Smooth muscle cell (in vitro differentiated cells): ENCODE results near the gene ANXA9. TPM values are rescaled to one million over a fixed set of nuclear protein-coding genes. Genes with fewer than 3 reads are reported as not detected.

Experiments
- DNase-seq: peaks from one replicate; lab custom pipeline; 2025; ENCODE audit not compliant: unreplicated experiment; lab: John Stamatoyannopoulos, UW
- H2AFZ ChIP-seq: fragments of 200-600 bp; sonication (generic); 2 replicates; pipeline ENCODE4 v1.6.0; 2016; ENCODE audit warnings: antibody characterized with exemption, low read depth, mild to moderate bottlenecking
- H3F3A ChIP-seq: fragments of 200-600 bp; sonication (generic); 2 replicates; pipeline ENCODE4 v1.6.0; 2017; ENCODE audit warnings: antibody characterized with exemption, low read depth
- H3K27ac ChIP-seq: fragments of 200-600 bp; sonication (generic); 2 replicates; pipeline ENCODE4 v1.5.1; 2016; ENCODE audit warnings: low read depth, mild to moderate bottlenecking
- H3K27me3 ChIP-seq: fragments of 200-600 bp; sonication (generic); 2 replicates; pipeline ENCODE4 v1.6.1; 2016; ENCODE audit warnings: low read depth, mild to moderate bottlenecking
- H3K36me3 ChIP-seq: fragments of 200-600 bp; sonication (generic); 2 replicates; pipeline ENCODE4 v1.5.1; 2016; ENCODE audit warnings: low read depth
- H3K4me1 ChIP-seq: fragments of 200-600 bp; sonication (generic); 2 replicates; pipeline ENCODE4 v1.5.1; 2016; ENCODE audit warnings: low read depth
- H3K4me2 ChIP-seq: fragments of 200-600 bp; sonication (generic); 2 replicates; pipeline ENCODE4 v1.6.0; 2016; ENCODE audit warnings: mild to moderate bottlenecking
- H3K4me3 ChIP-seq: fragments of 200-600 bp; sonication (generic); 2 replicates; pipeline ENCODE4 v1.5.1; 2016; ENCODE audit warnings: mild to moderate bottlenecking
- H3K79me2 ChIP-seq: fragments of 200-600 bp; sonication (generic); 2 replicates; pipeline ENCODE4 v1.6.0; 2016; ENCODE audit warnings: low read depth, mild to moderate bottlenecking
- H3K9ac ChIP-seq: fragments of 200-600 bp; sonication (generic); 2 replicates; pipeline ENCODE4 v1.6.0; 2016; ENCODE audit warnings: low read depth
- H3K9me3 ChIP-seq: fragments of 200-600 bp; sonication (generic); replicated peaks from 2 replicates; pipeline ENCODE4 v1.5.1; 2016; ENCODE audit warnings: low read depth
- H4K20me1 ChIP-seq: fragments of 200-600 bp; sonication (generic); 2 replicates; pipeline ENCODE4 v1.6.0; 2016; ENCODE audit warnings: low read depth
- WGBS: methylation state at CpG from one replicate; pipeline ENCODE4 v1.1.7; 2016; ENCODE audit warnings: low lambda C conversion rate; 5-methylcytosine and 5-hydroxymethylcytosine counted together
- polyA plus RNA-seq: library from polyadenylated mRNA; unstranded; fragments of >200 nt; fragmentation: Nextera tagmentation; extraction: Ambion mirVana; gene quantifications from 2 replicates; pipeline ENCODE4 v1.2.1, GENCODE V29; 2016
- total RNA-seq: library from RNA; depleted of rRNA; stranded (reverse); fragments of >200 nt; gene quantifications from 2 replicates; pipeline ENCODE4 v1.2.3, GENCODE V29; 2014
- TF ChIP-seq, protein P1 (sequence below): fragments of 200-600 bp; sonication (generic); IDR thresholded peaks from 2 replicates; pipeline ENCODE4 v1.5.1; 2017; ENCODE audit warnings: borderline replicate concordance, mild to moderate bottlenecking, antibody characterized with exemption; ENCODE audit not compliant: insufficient read depth, poor library complexity, severe bottlenecking

ANXA9 gene
- total and polyA plus RNA-seq, 2 experiments from 2014 or later: 0.31 to 2.6 TPM

DNA sequence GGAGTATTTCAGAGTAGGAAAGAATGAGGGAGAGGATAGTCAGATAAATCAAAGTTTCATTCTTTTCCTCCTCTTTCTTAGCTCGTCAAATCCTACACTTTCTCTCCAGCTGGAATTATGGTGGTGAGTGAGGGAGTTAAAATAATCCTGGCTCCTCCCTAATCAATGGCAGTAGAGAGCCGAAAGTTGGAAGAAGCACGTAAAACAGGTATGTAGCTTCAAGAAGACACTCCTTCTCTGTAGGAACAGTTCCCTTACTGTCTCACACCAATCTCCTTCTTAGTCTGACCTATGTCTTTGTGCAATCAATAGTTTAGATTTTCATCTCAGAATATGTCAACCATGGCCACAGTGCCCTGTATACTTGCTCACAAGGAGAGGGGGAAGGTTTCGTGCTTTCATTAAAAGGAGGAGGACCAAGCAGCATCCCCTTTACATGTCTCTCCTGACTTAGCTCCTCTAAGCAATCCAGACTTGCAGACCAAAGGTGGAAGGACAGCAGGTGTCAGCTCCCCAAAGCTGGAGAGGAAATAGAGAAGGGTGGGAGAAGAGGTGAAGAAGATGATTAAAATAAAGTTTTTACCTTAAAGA lies 23.7 kb downstream of the ANXA9 start:
- Histone ChIP-seq H3K4me3 (peak overlapping the region; percentile 62), H3K4me1 (peaks cover 17% of the 10 kb centered on the region), H4K20me1 (no peaks in the 10 kb centered on the region), H3K79me2 (peaks cover 12% of the 10 kb centered on the region), H3K4me2 (peak overlapping the region; percentile 90), H3K27me3 (no peaks in the 10 kb centered on the region), H3K27ac (peak overlapping the region; percentile 97), H3K9me3 (no peaks in the 10 kb centered on the region), H3F3A (peaks cover 7% of the 10 kb centered on the region), H2AFZ (peak overlapping the region; percentile 93), H3K36me3 (no peaks in the 10 kb centered on the region), H3K9ac (peak overlapping the region; percentile 92)
- TF ChIP-seq, protein P1, sequence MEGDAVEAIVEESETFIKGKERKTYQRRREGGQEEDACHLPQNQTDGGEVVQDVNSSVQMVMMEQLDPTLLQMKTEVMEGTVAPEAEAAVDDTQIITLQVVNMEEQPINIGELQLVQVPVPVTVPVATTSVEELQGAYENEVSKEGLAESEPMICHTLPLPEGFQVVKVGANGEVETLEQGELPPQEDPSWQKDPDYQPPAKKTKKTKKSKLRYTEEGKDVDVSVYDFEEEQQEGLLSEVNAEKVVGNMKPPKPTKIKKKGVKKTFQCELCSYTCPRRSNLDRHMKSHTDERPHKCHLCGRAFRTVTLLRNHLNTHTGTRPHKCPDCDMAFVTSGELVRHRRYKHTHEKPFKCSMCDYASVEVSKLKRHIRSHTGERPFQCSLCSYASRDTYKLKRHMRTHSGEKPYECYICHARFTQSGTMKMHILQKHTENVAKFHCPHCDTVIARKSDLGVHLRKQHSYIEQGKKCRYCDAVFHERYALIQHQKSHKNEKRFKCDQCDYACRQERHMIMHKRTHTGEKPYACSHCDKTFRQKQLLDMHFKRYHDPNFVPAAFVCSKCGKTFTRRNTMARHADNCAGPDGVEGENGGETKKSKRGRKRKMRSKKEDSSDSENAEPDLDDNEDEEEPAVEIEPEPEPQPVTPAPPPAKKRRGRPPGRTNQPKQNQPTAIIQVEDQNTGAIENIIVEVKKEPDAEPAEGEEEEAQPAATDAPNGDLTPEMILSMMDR: no peak
- 65% methylated on average over 4 of the region's 4 CpGs for WGBS
- no peak for DNase-seq

DNA sequence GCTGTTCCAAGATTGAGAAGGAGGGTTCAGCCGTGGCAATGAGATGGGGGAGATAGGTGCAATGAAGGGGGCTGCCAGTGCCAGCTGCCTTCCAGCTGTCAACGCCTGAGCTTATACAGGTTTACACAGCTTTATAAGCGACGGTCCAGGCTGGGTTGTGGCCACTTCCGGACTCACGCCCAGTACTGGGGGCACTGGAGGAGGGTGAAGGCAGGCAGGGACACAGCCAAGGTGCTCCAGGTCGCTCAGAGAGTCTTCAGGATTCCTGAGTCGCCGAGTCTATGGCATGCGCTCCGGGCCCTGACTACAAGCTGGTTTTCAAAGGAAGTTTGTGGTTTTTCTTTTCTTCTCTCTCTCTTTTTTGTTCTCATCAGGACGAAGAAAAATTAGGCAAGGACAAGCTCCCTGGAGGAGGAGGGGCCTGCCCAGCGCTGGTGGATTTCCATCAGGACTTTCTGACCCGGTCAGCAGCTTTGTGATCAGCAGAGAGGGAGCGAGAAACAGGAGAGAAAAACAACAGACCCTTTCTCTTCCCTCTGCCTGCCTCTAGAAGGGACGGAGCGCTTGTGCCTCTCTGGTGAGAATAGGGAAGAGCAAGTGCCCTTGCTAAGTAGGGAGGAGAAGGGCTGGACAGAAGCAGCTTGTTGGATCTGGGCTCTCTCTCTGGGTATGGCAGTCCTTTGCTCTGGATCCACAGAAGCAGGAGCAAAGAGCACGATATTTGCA lies 24.4 kb downstream of the ANXA9 start, which contains the start of gene MINDY1:
MINDY1 (minus strand) TSS at position 576 of the 726 bp plus-strand sequence. CDS start 4,285 bp downstream, outside the sequence.
- peak within 1 kb of the TSS; percentile 97 for H3K27ac ChIP-seq
- peak; percentile 15 for DNase-seq
- no peaks in the 10 kb centered on the region for H3K9me3 ChIP-seq
- H3K79me2 ChIP-seq: peaks cover 12% of the 10 kb centered on the region
- peaks cover 7% of the 10 kb centered on the region for H3F3A ChIP-seq
- peak within 1 kb of the TSS; percentile 92 for H3K9ac ChIP-seq
- H3K36me3 ChIP-seq: no peaks in the 10 kb centered on the region
- peak within 1 kb of the TSS; percentile 93 for H2AFZ ChIP-seq
- TF ChIP-seq, protein P1: peak; percentile 20
- H3K4me1 ChIP-seq: peaks cover 17% of the 10 kb centered on the region
- WGBS: 14% methylated on average over 18 of the region's 18 CpGs
- H3K4me2 ChIP-seq: peak within 1 kb of the TSS; percentile 90
- H3K4me3 ChIP-seq: peak within 1 kb of the TSS; percentile 81
- no peaks in the 10 kb centered on the region for H3K27me3 ChIP-seq
- no peaks in the 10 kb centered on the region for H4K20me1 ChIP-seq

DNA sequence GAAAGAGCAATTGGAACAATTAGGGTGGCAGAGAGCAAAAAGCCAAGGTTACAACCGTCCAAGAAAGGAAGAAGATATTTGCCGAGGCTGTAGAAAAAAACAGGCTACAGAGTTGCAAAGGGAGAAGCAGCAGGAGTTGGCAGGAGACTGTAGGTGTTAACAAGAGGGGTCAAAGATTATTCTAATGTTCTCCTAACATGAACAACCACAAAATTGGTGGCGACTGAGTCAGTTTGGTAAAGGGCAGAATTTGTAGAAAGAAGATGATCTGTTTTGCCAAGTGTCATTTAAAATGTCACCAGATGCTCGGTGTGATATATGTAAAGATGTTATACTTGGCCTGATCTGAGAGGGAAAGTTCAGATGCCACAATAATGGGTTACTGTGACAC lies 25.8 kb downstream of the ANXA9 start:
- 50% methylated on average over 4 of the region's 4 CpGs for WGBS
- Histone ChIP-seq H3K9ac (peak overlapping the region; percentile 92), H3F3A (peaks cover 7% of the 10 kb centered on the region), H3K4me2 (peak overlapping the region; percentile 89), H3K79me2 (peaks cover 12% of the 10 kb centered on the region), H3K36me3 (no peaks in the 10 kb centered on the region), H3K9me3 (no peaks in the 10 kb centered on the region), H3K27ac (peak overlapping the region; percentile 97), H3K4me1 (peaks cover 17% of the 10 kb centered on the region), H3K4me3 (peak overlapping the region; percentile 81), H2AFZ (no peak overlapping the region), H3K27me3 (no peaks in the 10 kb centered on the region), H4K20me1 (no peaks in the 10 kb centered on the region)
- TF ChIP-seq, protein P1: no peak
- DNase-seq: no peak
